Astrocyte of the cerebellum (primary cell): Measurements from ENCODE around the gene ZNF33A.
"Not testable (repeated sequence)": the region's sequence is repeated elsewhere in the genome, so short reads cannot be mapped to it uniquely, and the experiment has no call there.

ENCODE experiments used
- DNase-seq: peaks from one replicate; pipeline ENCODE4 v3.0.0-alpha.2; 2011; ENCODE audit warnings: low read depth
- H3K4me3 ChIP-seq: 2 replicates; pipeline ENCODE4 v1.5.1; 2011; ENCODE audit warnings: mild to moderate bottlenecking, low read depth, low read length, moderate library complexity
- CTCF ChIP-seq: IDR thresholded peaks from 2 replicates; pipeline ENCODE4 v1.5.1; 2012; ENCODE audit warnings: low read length, low read depth, moderate library complexity, mild to moderate bottlenecking; ENCODE audit errors: missing control alignments
- in situ Hi-C: cut with HindIII; loops from 2 replicates; pipeline ENCODE4 v1.10.0; 2017; ENCODE audit warnings: low sequenced_read_pairs

Gene ZNF33A

GRCh38 chr10:38072552-38072951, 62.1 kb downstream of the ZNF33A start:
- no peak for TF ChIP-seq CTCF
- in situ Hi-C loops: no loop called here
- no peak for DNase-seq
- no peak overlapping the region for H3K4me3 ChIP-seq

GRCh38 chr10:38076687-38077086, 66.2 kb downstream of the ZNF33A start:
- no peak for TF ChIP-seq CTCF
- in situ Hi-C loops: no loop called here
- DNase-seq: no peak
- no peak overlapping the region for H3K4me3 ChIP-seq

DNA sequence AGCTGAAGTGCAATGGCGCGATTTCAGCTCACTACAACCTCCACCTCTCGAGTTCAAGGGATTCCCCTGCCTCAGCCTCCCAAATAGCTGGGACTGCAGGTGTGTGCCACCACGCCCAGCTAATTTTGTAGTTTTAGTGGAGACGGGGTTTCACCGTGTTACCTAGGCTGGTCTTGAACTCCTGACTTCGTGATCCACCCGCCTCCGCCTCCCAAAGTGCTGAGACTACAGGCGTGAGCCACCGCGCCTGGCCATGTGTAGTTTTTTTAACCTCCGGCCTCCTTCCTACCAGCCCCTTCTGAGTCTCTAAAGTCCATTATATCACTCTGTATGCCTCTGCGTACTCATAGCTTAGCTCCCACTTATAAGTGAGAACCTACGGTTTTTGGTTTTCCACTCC, 82.8 kb downstream of the ZNF33A start:
- DNase-seq, H3K4me3 ChIP-seq, in situ Hi-C loops: not testable (repeated sequence)

DNA sequence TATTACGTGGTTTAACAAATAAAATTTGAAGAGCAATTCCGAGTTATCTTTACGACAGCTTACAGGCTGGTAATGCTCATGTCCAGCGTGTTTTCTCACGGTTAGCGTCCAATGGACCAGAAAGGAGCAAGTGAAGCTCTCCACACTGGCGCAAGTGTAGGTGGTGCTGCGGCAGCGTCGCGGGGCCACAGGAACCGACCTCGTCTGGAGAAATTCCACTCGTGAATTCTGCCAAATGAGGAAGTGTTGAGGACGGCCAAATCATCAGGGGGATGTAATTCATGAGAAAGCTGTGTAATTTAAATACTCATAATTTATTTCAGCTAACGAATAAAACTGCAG, 83.3 kb downstream of the ZNF33A start:
- in situ Hi-C loops: no loop called here
- peak overlapping the region; percentile 79 for H3K4me3 ChIP-seq
- DNase-seq: no peak
- TF ChIP-seq CTCF: no peak

GRCh38 chr10:38094158-38094926, 83.9 kb downstream of the ZNF33A start, which contains the start of gene ZNF37A:
Gene ZNF37A (plus strand): TSS chr10:38094337. CDS start chr10:38096618, 2,281 bp downstream.
- TF ChIP-seq CTCF: no peak

DNA sequence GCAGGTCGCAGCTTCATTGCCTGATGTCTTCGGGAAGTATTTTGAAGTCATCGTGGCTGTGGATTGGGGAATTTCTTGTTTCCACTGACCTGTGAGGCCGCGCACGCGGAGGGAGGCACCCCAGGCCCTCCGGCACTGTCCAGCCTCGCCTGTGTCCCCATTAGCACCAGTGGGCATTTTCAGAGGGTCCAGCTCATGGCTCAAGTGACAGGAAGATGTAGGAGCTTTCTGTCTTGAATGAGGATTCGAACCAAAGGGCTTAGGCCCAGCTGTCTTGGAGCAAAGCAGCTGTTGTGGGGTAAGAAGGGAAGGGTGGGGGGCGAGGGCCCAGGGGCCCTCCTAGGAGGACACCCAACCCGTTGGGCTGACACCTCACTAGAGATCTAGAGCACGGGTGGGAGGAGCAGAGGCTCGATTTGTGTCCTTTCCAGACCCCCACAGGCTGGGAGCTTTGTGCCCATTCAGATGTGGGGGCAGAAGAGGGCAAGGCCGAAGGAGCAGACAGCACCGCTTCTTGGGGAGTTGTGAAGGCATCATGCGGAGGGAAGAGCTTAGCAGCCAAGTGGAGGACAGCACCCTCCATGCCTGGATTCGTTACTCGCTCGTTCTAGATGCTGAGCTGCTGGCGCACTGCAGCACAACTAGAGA, 84.6 kb downstream of the ZNF33A start:
- DNase-seq: no peak
- no peak for TF ChIP-seq CTCF
- in situ Hi-C loops: no loop called here
- H3K4me3 ChIP-seq: peak overlapping the region; percentile 79

More at GRCh38 chr10:38094158-38094926, 83.9 kb downstream of the ZNF33A start, which contains the start of gene ZNF37A:
- DNase-seq: peak; percentile 94
- in situ Hi-C loops: no loop called here
- H3K4me3 ChIP-seq: peak within 1 kb of the TSS; percentile 79

DNA sequence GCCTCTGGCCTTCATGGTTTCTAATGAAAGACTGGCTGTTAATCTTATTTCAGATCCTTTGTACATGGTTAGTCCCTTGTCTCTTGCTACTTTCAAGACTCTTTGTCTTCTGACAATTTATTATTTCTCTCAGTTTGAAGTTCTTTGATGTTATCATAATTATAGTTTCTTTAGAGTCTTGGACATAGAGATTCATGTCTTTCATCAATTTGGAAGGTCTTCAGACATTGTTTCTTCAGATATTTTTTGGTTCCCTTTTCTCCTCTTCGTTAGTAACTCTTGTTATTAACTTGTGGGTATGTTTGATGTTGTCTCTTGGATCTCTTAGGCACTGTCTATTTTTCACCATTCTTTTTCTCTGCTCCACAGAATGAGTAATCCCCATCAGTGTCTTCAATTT, 92.4 kb downstream of the ZNF33A start:
- no peak overlapping the region for H3K4me3 ChIP-seq
- no peak for DNase-seq
- no peak for TF ChIP-seq CTCF
- in situ Hi-C loops: no loop called here
